Pancreas (tissue), 10 donors: Measurements from ENCODE around the gene AGER. TPM values are rescaled to one million over a fixed set of nuclear protein-coding genes. Genes with fewer than 3 reads are reported as not detected.
"Not testable (repeated sequence)": the region's sequence is repeated elsewhere in the genome, so short reads cannot be mapped to it uniquely, and the experiment has no call there.

Experiments used
- ATAC-seq, 4 donors: fragments of 200-7000 bp; cut with Tn5 transposase; one replicate each; pipeline versions ENCODE4 v1.8.0 to v1.9.1; 2020; ENCODE audit warnings: mild to moderate bottlenecking in 4 of 4, moderate library complexity in 4 of 4
- DNase-seq, 6 donors: peaks; one replicate each; pipeline ENCODE4 v3.0.0-alpha.2; 2020
- FAIRE-seq: peaks from 2 replicates; lab custom pipeline; 2012; peaks lifted over from hg19 to GRCh38; lab: Jason Lieb, UNC
- H3K27ac ChIP-seq, 4 donors: fragments of 200-600 bp; sonication (generic); 1 replicate in 3 of 4; 2 replicates in 1 of 4; pipeline versions ENCODE4 v1.5.0 to v1.8.0; 2020
- H3K27me3 ChIP-seq, 4 donors: fragments of 200-600 bp; one replicate each; pipeline ENCODE4 v1.8.0; 2021
- H3K36me3 ChIP-seq, 3 donors: fragments of 200-600 bp; sonication (generic) in 1 of 3; one replicate each; pipeline versions ENCODE4 v1.5.0 to v1.8.0; 2020 to 2021
- H3K4me1 ChIP-seq, 3 donors: fragments of 200-600 bp; one replicate each; pipeline ENCODE4 v1.8.0; 2021
- H3K4me3 ChIP-seq, 4 donors: fragments of 200-600 bp; sonication (generic) in 2 of 4; one replicate each; pipeline versions ENCODE4 v1.5.0 to v1.8.0; 2020 to 2021
- H3K9me3 ChIP-seq, 4 donors: fragments of 200-600 bp; one replicate each; pipeline ENCODE4 v1.8.0; 2021
- WGBS, 2 donors: extraction: QIAGEN DNeasy Blood & Tissue Kit; methylation state at CpG; one replicate each; pipeline ENCODE4 v1.1.7; 2013; 5-methylcytosine and 5-hydroxymethylcytosine counted together
- intact Hi-C, 3 donors: fragments of 100-400 bp; cut with DNase I; formaldehyde crosslinking; loops; one replicate each; pipeline versions ENCODE4 v1.11.1 to v1.14.2; 2022
- polyA plus RNA-seq, 2 donors: library from polyadenylated mRNA; stranded (reverse); fragments of 200-250 nt; gene quantifications; one replicate each; pipeline ENCODE4 v1.2.3, GENCODE V29; 2013
- total RNA-seq, 6 donors: library from RNA; stranded (reverse); fragmentation: NEBNext Ultra II Directional in 4 of 6; extraction: Animal tissue kit (Norgen Biotek cat#: 25700) in 4 of 6; gene quantifications; one replicate each; pipeline versions ENCODE4 v1.2.1 to v1.2.4, GENCODE V29; 2021 to 2023
- TF ChIP-seq, protein P1 (sequence below), 4 donors: fragments of 200-600 bp; sonication (generic) in 3 of 4; IDR thresholded peaks; one replicate each; pipeline versions ENCODE4 v1.5.0 to v1.8.0; 2021; ENCODE audit warnings: antibody characterized with exemption in 4 of 4
- donor health status: healthy with polysubstance abuse.
- donor health status: DM: no; HTN: no; CAD: no; lungs with moderate emphysema.
- donor health status: DM: no; HTN: no; CAD: no.
- donor health status: control.
- donor health status: control.
- donor health status: Bipolar disorder and iron deficiency.
- donor health status: DM: yes; HTN: yes; CAD: no.
- donor health status: DM: no; HTN: no; CAD: no.
- donor health status: DM: no; HTN: no; CAD: no.
- donor health status: DM: yes; HTN: yes; CAD: no.

AGER gene
- total and polyA plus RNA-seq, 8 donors: 1.9 to 20.6 (median 3.3) TPM

DNA sequence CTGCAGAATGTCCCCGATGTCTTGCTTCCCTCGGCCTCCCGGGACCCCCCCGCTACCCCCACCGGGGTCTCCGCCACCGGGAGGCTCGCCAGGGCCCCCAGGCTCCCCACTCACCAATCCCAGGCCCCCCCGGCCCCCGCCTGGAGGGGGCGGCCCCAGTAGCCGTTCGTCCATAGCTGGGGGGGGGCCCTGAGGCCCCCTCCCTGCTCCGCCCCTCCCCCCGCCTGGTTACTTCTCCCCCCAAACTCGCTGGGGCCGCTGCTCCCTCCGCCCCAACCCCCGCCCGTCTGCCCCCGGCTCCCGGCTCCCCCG is 5.6 kb upstream of the AGER start:
- DNase-seq: peak in 1 of 6 donors; percentile 43
- H3K27ac ChIP-seq: peak overlapping the region; percentile 70 to 92 (median 73)
- 1 to 26% methylated on average over 11 to 23 of the region's 23 CpGs for WGBS, 2 donors
- H3K4me3 ChIP-seq: peak overlapping the region; percentile 42 to 71 (median 52)
- no peak for FAIRE-seq
- TF ChIP-seq, protein P1, sequence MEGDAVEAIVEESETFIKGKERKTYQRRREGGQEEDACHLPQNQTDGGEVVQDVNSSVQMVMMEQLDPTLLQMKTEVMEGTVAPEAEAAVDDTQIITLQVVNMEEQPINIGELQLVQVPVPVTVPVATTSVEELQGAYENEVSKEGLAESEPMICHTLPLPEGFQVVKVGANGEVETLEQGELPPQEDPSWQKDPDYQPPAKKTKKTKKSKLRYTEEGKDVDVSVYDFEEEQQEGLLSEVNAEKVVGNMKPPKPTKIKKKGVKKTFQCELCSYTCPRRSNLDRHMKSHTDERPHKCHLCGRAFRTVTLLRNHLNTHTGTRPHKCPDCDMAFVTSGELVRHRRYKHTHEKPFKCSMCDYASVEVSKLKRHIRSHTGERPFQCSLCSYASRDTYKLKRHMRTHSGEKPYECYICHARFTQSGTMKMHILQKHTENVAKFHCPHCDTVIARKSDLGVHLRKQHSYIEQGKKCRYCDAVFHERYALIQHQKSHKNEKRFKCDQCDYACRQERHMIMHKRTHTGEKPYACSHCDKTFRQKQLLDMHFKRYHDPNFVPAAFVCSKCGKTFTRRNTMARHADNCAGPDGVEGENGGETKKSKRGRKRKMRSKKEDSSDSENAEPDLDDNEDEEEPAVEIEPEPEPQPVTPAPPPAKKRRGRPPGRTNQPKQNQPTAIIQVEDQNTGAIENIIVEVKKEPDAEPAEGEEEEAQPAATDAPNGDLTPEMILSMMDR (IDR thresholded peaks at IDR 0.05): no peak
- H3K9me3 ChIP-seq: no peaks in the 10 kb centered on the region
- H3K27me3 ChIP-seq: no peaks in the 10 kb centered on the region
- ATAC-seq: peak; percentile 1 to 11 (median 8)
- intact Hi-C loops: no loop called here
- no peaks in the 10 kb centered on the region for H3K36me3 ChIP-seq
- peaks cover 0 to 6% (median 6%) of the 10 kb centered on the region in 3 donors for H3K4me1 ChIP-seq

DNA sequence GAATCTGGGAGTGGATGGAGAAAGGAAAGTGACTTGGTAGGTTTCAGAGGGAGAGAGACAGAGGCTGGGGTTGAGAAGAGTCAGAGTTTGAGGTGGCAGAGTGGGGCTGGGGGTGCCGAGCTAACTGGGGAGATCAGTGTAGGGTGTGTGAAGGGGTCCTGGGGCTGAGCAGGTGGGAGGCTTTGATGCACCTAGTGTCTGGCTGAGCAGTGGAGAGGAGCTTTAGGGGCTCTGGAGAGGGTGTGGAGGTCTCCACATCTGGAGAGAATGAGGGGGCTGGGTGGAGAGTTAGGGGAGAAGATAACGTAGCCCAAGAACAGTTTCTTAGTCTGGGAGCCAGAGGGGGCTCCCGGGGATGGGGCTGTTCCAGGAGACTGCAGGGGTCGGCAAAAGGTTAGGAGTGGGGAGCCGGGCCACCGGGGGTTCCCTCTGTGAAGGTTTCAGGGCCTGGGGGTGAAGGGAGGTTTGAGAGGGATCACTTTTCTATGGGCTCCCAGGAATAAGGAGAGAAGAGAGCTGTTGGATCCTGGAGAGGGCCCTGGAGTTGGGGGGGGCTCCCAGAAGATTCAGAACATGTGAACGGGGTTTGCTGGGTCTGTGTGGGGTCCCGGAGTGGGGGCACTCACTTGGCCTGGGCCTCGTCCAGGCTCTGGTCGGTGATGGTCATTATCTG is 5.2 kb upstream of the AGER start:
- Histone ChIP-seq H3K27ac (peak overlapping the region; percentile 70 to 92 (median 73)), H3K9me3 (no peaks in the 10 kb centered on the region), H3K27me3 (no peaks in the 10 kb centered on the region), H3K36me3 (no peaks in the 10 kb centered on the region), H3K4me3 (peak overlapping the region; percentile 42 to 71 (median 52)), H3K4me1 (peaks cover 0 to 6% (median 3%) of the 10 kb centered on the region in 3 donors)
- 4 to 6% methylated on average over 7 to 10 of the region's 10 CpGs for WGBS, 2 donors
- intact Hi-C loops: no loop called here
- FAIRE-seq (no peak), ATAC-seq (peak in 3 of 4 donors; percentile 0 to 2 (median 1)), DNase-seq (no peak)
- TF ChIP-seq, protein P1 (IDR thresholded peaks at IDR 0.05): no peak

DNA sequence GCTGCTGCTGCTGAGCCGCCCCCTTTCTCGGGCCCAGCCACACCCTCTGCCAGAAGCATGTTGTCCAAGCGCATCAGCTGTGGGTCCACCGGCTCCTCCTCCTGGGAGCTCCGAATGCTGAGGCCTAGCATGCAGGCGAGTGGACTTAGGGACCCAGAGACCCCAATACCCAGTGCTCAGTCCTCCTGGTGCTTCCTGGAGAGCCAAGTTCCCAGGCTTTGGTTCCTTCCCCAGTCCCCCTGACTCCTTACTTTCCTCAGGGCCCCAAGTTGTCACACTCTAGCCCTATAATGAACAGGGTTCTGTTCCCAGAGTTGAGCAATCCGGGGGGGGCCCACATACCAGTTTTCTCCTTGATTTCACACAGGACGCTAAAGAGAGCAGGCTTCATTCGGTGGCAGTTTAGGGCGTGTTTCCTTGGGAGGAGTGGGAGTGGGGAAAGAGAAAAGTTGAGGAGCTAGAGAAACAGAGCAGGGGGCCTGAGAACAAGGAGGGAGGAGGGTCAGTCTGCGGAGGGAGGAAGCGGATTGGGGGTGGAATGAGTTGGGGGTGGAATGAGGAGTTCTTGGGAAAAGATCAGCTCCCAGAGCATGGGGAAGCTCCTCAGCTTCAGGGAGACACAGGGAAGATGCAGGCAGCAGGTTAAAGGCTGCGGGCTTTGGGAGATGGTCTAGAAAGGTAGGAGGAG is 4.5 kb upstream of the AGER start:
- no peak for ATAC-seq
- Histone ChIP-seq H3K27ac (peak overlapping the region; percentile 13 to 92 (median 73)), H3K4me3 (peak overlapping the region in 3 of 4 donors; percentile 42 to 71 (median 56)), H3K4me1 (peaks cover 0 to 6% (median 3%) of the 10 kb centered on the region in 3 donors), H3K9me3 (no peaks in the 10 kb centered on the region), H3K36me3 (no peaks in the 10 kb centered on the region), H3K27me3 (no peaks in the 10 kb centered on the region)
- WGBS, 2 donors: 37 to 48% methylated on average over 10 to 12 of the region's 13 CpGs
- TF ChIP-seq, protein P1 (IDR thresholded peaks at IDR 0.05): no peak
- no peak for FAIRE-seq
- DNase-seq: no peak
- intact Hi-C loops: no loop called here

DNA sequence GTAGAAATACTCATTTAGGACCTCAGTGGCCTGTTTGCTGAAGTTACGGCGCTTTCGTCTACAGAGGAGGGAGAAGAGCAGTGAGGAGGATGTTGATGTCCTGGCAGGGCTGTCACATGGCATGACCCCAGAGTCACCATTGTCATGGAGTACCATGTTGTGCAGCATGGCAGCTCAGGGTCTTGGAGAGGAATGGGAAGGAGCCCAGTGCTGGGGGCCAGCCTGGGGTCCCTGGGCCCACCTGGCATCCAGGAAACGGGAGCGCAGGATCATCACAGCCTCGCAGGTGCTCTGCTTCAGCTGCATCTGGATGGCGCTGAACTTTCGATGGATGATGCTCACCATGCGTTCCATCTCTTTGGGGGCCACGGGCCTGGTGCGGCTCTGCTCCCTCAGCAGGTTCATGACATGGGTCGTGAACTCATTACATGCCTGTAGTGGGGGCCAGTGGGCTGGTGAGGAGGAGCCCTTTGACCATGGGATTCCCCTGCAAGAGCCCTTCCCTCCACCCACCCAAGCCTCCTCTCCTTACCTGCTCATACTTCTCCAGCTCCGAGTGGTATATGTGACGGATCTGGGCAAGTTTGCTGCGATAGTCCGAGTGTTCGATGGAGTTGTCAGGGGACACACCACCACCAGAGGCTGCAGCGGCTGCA is 3.8 kb upstream of the AGER start:
- DNase-seq, ATAC-seq, FAIRE-seq, H3K4me3 ChIP-seq, H3K27me3 ChIP-seq, intact Hi-C loops, H3K4me1 ChIP-seq, H3K27ac ChIP-seq, H3K36me3 ChIP-seq, H3K9me3 ChIP-seq: not testable (repeated sequence)
- WGBS, 2 donors: 83% methylated on average over 17 to 18 of the region's 18 CpGs

DNA sequence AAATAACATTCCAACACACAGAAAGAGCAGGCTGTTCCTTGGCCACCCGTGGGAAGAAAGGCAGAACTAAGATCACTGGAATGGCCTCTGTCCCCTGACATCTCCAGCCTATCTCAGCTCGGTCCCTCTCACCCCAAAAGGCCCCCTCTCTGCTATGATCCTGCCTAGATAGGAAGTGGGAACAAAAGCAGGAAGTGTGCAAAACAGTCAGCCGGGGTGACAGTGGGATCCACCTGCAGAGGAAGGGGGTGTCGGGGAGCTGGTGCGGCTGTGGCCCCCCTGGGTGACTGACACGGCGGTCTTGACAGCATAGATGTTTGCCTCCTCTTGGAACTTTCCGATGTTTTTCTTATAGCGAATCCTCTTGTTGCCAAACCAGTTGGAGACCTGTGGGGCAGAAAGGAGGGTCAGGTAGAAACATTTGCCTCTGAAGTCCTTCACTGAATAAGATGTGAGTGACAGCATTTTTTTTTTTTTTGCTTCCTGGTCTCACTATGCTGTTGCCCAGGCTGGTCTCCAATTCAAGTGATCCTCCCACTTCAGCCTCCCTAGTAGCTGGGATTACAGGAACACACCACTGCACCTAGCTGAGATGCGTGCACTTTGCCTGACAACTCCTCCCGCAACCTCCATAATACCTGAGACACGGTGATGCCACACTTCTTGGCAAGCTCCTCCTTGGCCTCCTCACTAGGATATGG is 3.1 kb upstream of the AGER start:
- intact Hi-C loops: no loop called here
- FAIRE-seq: no peak
- TF ChIP-seq, protein P1 (IDR thresholded peaks at IDR 0.05): no peak
- Histone ChIP-seq H3K36me3 (no peaks in the 10 kb centered on the region), H3K27me3 (no peaks in the 10 kb centered on the region), H3K4me1 (peaks cover 0 to 6% (median 3%) of the 10 kb centered on the region in 3 donors), H3K4me3 (no peak overlapping the region), H3K9me3 (no peaks in the 10 kb centered on the region), H3K27ac (no peak overlapping the region)
- no peak for DNase-seq
- ATAC-seq: no peak
- 77 to 78% methylated on average over 12 of the region's 12 CpGs for WGBS, 2 donors

DNA sequence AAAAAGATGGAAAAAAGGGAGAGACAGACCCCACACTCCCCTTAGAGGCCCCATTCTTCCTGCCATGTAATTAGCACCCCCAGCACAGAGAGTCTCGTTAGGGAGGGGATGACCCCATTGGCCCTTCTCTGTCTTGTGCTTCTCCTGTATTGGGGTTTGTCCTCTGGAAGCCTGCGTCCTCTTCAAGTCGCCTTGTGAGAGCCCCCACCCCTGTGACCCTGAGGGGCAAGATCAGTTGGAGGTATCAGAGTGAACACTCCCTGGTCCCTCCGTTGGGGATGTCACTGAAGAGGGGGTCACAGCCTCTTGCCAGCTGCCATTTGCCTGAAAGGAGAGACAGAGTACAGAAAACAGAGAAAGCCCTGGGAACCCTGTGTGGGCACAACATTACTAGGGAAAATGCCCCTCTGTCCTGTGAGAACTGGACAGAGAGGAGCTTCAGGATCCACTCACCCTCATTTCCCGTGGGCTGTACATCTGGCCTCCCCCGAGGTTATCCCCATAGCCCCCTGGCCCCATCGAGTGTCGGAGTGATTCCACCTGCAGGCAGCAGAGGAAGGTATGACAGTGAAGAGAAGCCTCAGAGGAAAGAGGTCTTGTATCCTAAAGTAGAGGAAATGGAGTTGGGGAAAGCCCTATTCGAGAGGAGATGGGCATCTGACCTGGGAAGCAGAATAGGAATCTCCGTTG is 2.2 kb upstream of the AGER start:
- 62 to 63% methylated on average over 10 of the region's 10 CpGs for WGBS, 2 donors

DNA sequence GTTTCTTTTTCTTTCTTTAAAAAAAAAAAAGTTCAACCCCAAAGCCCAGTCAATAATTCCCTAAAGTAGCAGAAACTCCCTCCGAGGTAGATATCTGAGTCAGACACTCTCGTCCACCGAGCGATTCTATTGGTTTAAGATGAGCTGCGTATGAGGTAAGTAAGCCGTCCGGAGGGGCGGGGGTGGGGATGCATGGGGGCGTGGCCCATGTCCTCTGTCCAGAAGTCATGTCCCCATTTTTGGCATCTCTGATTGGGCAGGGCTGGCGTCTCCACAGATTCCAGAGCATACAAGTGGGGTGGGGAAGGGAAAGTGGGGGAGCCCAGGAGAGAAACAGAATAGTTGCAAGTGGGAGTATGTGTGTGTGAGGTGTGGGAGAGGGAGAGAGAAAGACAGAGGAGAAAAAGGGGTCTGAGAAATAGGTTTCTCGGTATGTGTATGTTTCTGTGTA is 1.7 kb upstream of the AGER start:
- H3K36me3 ChIP-seq, intact Hi-C loops, FAIRE-seq, H3K27me3 ChIP-seq, H3K9me3 ChIP-seq, H3K4me1 ChIP-seq, H3K4me3 ChIP-seq: not testable (repeated sequence)
- DNase-seq (peak in 3 of 6 donors; percentile 56 to 63 (median 58)), ATAC-seq (peak in 3 of 4 donors; percentile 30 to 48 (median 37))
- peak overlapping the region in 2 of 4 donors; percentile 5 to 22 for H3K27ac ChIP-seq
- 33 to 46% methylated on average over 11 of the region's 11 CpGs for WGBS, 2 donors

More for the DNA sequence above, 2.2 kb upstream of the AGER start:
- H3K27me3 ChIP-seq, FAIRE-seq, H3K36me3 ChIP-seq, H3K4me1 ChIP-seq, H3K9me3 ChIP-seq, intact Hi-C loops, ATAC-seq, DNase-seq, H3K4me3 ChIP-seq: not testable (repeated sequence)
- H3K27ac ChIP-seq: peak overlapping the region in 2 of 4 donors; percentile 5 to 22
